Fibroblast of pulmonary artery (primary cell): ENCODE results near the gene CEP97.
"Not testable (repeated sequence)": the region's sequence is repeated elsewhere in the genome, so short reads cannot be mapped to it uniquely, and the experiment has no call there.

Source experiments
- DNase-seq: peaks from one replicate; pipeline ENCODE4 v3.0.0-alpha.2; 2010; ENCODE audit warnings: low read depth
- H3K4me3 ChIP-seq: replicated peaks from 2 replicates; pipeline ENCODE4 v1.5.1; 2011; ENCODE audit warnings: low read depth, mild to moderate bottlenecking, control low read depth, low read length, moderate library complexity
- TF ChIP-seq, protein P1 (sequence below): IDR thresholded peaks from 2 replicates; pipeline ENCODE4 v1.5.1; 2011; ENCODE audit warnings: mild to moderate bottlenecking, control low read depth, low read length, inconsistent platforms; ENCODE audit errors: missing control alignments

The CEP97 gene

DNA sequence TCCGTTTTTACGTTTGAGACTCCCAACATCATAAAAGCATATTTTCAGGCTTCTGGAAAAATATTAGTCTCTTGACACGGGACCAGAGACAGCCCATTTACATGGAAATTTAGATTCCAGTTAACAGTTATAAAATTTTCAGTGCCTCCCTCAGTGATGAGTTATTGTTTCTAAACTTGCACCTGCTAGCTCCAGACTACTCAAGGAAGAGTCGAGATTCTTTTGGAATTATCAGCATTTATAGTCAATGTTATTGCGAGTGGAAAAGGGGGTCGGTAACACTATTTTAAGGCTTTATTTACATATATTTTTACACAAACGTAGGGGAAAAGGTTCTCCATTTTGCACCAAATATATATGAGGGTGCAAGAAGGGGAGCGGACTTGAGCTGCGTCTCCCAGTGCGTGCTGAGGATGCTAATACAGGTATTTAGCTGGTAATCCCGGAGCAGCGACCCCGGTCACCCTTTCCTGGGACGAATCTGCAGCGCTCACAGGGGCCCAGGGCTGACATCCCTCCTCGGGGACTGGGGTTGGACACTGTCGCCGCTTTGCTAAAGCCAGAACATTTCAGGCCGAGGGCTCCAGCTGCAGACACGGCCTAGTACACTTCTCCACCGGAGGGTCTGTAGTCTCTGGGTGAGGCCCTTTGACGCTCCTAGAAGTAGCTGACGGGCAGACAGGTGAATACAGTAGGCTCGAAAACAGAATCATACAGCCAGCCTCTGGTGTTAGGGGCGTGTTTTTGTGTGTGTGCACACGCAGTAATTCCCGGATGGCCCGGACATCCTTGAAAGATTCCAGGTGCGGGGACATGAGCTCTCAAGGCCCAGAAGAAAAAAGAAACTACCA lies 46.8 kb upstream of the CEP97 start:
- TF ChIP-seq, protein P1, sequence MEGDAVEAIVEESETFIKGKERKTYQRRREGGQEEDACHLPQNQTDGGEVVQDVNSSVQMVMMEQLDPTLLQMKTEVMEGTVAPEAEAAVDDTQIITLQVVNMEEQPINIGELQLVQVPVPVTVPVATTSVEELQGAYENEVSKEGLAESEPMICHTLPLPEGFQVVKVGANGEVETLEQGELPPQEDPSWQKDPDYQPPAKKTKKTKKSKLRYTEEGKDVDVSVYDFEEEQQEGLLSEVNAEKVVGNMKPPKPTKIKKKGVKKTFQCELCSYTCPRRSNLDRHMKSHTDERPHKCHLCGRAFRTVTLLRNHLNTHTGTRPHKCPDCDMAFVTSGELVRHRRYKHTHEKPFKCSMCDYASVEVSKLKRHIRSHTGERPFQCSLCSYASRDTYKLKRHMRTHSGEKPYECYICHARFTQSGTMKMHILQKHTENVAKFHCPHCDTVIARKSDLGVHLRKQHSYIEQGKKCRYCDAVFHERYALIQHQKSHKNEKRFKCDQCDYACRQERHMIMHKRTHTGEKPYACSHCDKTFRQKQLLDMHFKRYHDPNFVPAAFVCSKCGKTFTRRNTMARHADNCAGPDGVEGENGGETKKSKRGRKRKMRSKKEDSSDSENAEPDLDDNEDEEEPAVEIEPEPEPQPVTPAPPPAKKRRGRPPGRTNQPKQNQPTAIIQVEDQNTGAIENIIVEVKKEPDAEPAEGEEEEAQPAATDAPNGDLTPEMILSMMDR = no peak
- peak overlapping the region; percentile 96 for H3K4me3 ChIP-seq
- DNase-seq = no peak

DNA sequence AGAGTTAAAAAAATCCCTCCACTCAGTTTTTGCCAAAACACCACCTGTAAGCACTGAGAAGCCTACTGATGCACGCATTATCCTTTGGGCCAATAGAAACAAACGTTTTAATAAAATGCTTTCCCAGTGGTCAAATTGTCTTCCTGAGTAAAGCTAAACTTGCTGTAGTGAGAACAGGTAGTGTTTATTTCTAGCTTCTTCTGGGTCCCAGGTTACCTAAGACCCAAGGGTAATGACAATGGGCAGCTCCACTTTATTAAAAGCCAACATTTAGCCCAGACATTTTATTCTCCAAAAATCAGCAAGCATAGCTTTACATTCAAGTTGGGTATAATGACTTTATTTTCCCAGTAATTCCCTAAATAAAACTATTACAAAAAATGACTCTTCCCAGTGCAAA lies 45.6 kb upstream of the CEP97 start:
- H3K4me3 ChIP-seq, DNase-seq: not testable (repeated sequence)

DNA sequence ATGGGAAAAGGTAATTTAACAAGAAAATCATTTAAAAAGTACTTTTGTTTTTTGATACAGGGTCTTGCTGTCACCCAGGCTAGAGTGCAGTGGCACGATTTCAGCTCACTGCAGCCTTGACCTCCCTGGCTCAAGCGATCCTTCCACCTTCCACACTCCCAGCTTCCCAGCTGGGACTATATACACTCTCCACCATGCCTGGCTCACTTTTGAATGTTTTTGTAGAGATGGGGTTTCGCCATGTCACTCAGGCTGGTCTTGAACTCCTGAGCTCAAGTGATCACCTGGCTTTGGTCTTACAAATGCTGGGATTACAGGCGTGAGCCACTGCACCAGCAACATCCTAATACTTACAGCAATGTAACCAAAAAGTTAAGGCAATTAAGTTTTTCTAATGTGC lies 43.9 kb upstream of the CEP97 start:
- TF ChIP-seq, protein P1 = no peak
- DNase-seq = no peak
- H3K4me3 ChIP-seq = no peak overlapping the region

- TF ChIP-seq, protein P1 = no peak
- peak overlapping the region; percentile 95 for H3K4me3 ChIP-seq
- no peak for DNase-seq
These were observed 39.4 kb upstream of the CEP97 start for GRCh38 chr3:101685050-101685400.

DNA sequence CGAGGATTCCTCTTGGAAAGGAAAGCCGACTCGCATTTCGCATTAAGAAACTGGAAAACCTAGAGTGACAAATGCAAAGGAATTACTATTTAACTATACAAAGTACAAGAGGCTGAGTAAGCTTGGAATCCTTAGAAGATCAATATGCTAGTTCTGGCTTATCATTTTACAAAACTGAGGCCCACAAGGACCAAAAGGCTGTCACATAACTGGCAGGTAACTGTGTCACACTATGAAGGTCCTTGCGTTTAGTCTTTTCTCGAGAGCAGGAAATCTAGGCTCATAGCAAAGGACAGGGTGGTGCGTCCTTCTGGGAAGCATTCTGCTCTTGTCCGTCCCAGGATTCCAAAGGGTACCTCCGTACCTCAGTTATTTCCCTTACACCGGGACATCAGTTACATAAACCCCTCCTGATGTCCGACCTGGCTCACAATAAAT lies 38.5 kb upstream of the CEP97 start:
- DNase-seq = no peak
- peak overlapping the region; percentile 95 for H3K4me3 ChIP-seq
- TF ChIP-seq, protein P1 = no peak

- H3K4me3 ChIP-seq = peak overlapping the region; percentile 95
- TF ChIP-seq, protein P1 = no peak
- DNase-seq = no peak
These were observed 37.1 kb upstream of the CEP97 start for GRCh38 chr3:101687142-101687931.

DNA sequence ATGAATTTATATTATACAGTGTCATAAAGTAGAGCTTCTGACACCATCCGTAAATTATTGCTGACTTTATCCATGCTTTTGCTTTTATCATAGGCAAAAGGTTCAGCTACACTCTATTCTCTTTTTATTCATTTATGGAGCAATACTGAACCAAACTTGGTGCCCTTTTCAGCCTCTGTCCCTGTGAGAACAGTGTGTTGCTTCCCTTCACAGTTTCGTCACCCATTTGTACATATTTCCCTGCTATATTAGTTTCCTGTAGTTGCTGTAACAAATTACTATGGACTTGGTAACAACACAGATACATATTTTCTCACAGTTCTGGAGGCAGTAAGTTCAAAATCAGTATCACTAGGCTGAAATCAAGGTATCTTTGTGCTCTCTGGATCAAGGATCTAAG lies 35.1 kb upstream of the CEP97 start:
- TF ChIP-seq, protein P1 = no peak
- peak; percentile 49 for DNase-seq
- no peak overlapping the region for H3K4me3 ChIP-seq
